DOHH2 (cell line): Measurements from ENCODE around the gene CFAP73.
A peak's percentile ranks its signal among the peaks of the same experiment; 100 is the strongest.

Source experiments
- H3F3A ChIP-seq: fragments of 200-600 bp; sonication (generic), shearing (Covaris generic); 2 replicates; pipeline ENCODE4 v1.6.0; 2016; ENCODE audit warnings: antibody characterized with exemption, mild to moderate bottlenecking; ENCODE audit not compliant: control insufficient read depth, insufficient read depth
- H3K27ac ChIP-seq: fragments of 200-600 bp; sonication (generic); 2 replicates; pipeline ENCODE4 v1.5.1; 2014; ENCODE audit warnings: low read depth, mild to moderate bottlenecking, low read length, moderate library complexity
- H3K27me3 ChIP-seq: fragments of 200-600 bp; sonication (generic); 2 replicates; pipeline ENCODE4 v1.6.1; 2014; ENCODE audit warnings: mild to moderate bottlenecking, low read length, mixed read lengths; ENCODE audit not compliant: control insufficient read depth
- H3K36me3 ChIP-seq: fragments of 200-600 bp; sonication (generic); 2 replicates; pipeline ENCODE4 v1.6.1; 2014; ENCODE audit warnings: mild to moderate bottlenecking, low read length, moderate library complexity, mixed read lengths; ENCODE audit not compliant: control insufficient read depth
- H3K4me1 ChIP-seq: fragments of 200-600 bp; sonication (generic); 2 replicates; pipeline ENCODE4 v1.6.1; 2014; ENCODE audit warnings: mild to moderate bottlenecking, low read length, mixed read lengths; ENCODE audit not compliant: control insufficient read depth
- H3K4me2 ChIP-seq: fragments of 200-600 bp; sonication (generic); 2 replicates; pipeline ENCODE4 v1.6.0; 2014; ENCODE audit warnings: mild to moderate bottlenecking, low read length, moderate library complexity
- H3K4me3 ChIP-seq: fragments of 200-600 bp; sonication (generic); 2 replicates; pipeline ENCODE4 v1.5.1; 2014; ENCODE audit warnings: mild to moderate bottlenecking, low read length, mixed read lengths
- H3K79me2 ChIP-seq: fragments of 200-600 bp; sonication (generic); 2 replicates; pipeline ENCODE4 v1.6.1; 2014; ENCODE audit warnings: mild to moderate bottlenecking, low read length, mixed read lengths; ENCODE audit not compliant: control insufficient read depth
- H3K9me2 ChIP-seq: fragments of 200-600 bp; sonication (generic); replicated peaks from 2 replicates; pipeline ENCODE4 v1.6.1; 2014; ENCODE audit warnings: mild to moderate bottlenecking, low read length, mixed read lengths; ENCODE audit not compliant: control insufficient read depth
- H3K9me3 ChIP-seq: fragments of 200-600 bp; sonication (generic); 2 replicates; pipeline ENCODE4 v1.6.1; 2014; ENCODE audit warnings: antibody characterized with exemption, low read length, mixed read lengths; ENCODE audit not compliant: control insufficient read depth, insufficient read depth
- H4K20me1 ChIP-seq: fragments of 200-600 bp; sonication (generic); 2 replicates; pipeline ENCODE4 v1.6.0; 2014; ENCODE audit warnings: low read depth, mild to moderate bottlenecking, antibody characterized with exemption, low read length, moderate library complexity; ENCODE audit not compliant: control insufficient read depth, insufficient read depth
- EZH2phosphoT487 ChIP-seq: fragments of 200-600 bp; sonication (generic); IDR thresholded peaks from 2 replicates; pipeline ENCODE4 v1.6.1; 2017; ENCODE audit warnings: borderline replicate concordance, mild to moderate bottlenecking, antibody characterized with exemption, low read length, moderate library complexity, mixed read lengths
- TF ChIP-seq, protein P1 (sequence below): fragments of 200-600 bp; sonication (generic); IDR thresholded peaks from one replicate; pipeline ENCODE4 v1.5.1; 2014; ENCODE audit warnings: antibody characterized with exemption, mild to moderate bottlenecking, low read depth, low read length; ENCODE audit not compliant: poor library complexity, severe bottlenecking

CFAP73 gene

DNA sequence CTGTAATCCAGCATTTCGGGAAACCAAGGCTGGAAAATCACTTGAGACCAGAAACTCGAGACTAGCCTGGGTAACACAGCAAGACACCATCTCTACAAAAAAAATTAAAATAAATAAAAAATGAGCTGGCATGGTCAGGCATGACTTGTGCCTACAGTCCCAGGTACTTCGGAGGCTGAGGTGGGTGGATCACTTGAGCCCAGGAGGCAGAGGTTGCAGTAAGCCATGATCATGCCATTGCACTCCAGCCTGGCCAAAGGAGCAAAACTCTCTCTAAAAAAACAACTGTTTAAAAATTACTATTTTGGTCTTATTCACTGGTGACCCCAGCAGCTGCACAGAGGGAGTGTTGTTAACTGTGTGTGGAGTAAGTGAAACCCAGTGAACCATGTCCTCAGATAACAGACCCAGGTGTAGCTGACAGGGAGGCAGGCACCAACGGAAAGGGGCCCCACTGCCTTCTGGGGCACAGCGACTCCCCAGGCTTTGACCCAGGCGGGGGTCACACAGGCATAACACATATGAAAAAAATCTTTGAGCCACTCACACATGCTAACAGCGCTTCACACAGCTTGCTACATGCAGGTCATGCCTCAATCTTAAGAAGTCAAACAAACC, 23.7 kb downstream of the CFAP73 start:
- Histone ChIP-seq H3K4me2 (peak overlapping the region; percentile 74), H3K27me3 (no peaks in the 10 kb centered on the region), H3F3A (peaks cover 21% of the 10 kb centered on the region), H3K4me3 (peak overlapping the region; percentile 49), H3K79me2 (peaks cover 17% of the 10 kb centered on the region), H3K27ac (peak overlapping the region; percentile 92), H3K9me3 (no peaks in the 10 kb centered on the region), H4K20me1 (no peaks in the 10 kb centered on the region), H3K9me2 (no peaks in the 10 kb centered on the region), H3K4me1 (peaks cover 45% of the 10 kb centered on the region), H3K36me3 (peaks cover 88% of the 10 kb centered on the region)
- TF ChIP-seq, protein P1, sequence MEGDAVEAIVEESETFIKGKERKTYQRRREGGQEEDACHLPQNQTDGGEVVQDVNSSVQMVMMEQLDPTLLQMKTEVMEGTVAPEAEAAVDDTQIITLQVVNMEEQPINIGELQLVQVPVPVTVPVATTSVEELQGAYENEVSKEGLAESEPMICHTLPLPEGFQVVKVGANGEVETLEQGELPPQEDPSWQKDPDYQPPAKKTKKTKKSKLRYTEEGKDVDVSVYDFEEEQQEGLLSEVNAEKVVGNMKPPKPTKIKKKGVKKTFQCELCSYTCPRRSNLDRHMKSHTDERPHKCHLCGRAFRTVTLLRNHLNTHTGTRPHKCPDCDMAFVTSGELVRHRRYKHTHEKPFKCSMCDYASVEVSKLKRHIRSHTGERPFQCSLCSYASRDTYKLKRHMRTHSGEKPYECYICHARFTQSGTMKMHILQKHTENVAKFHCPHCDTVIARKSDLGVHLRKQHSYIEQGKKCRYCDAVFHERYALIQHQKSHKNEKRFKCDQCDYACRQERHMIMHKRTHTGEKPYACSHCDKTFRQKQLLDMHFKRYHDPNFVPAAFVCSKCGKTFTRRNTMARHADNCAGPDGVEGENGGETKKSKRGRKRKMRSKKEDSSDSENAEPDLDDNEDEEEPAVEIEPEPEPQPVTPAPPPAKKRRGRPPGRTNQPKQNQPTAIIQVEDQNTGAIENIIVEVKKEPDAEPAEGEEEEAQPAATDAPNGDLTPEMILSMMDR: no peak
- no peak for TF ChIP-seq EZH2phosphoT487

DNA sequence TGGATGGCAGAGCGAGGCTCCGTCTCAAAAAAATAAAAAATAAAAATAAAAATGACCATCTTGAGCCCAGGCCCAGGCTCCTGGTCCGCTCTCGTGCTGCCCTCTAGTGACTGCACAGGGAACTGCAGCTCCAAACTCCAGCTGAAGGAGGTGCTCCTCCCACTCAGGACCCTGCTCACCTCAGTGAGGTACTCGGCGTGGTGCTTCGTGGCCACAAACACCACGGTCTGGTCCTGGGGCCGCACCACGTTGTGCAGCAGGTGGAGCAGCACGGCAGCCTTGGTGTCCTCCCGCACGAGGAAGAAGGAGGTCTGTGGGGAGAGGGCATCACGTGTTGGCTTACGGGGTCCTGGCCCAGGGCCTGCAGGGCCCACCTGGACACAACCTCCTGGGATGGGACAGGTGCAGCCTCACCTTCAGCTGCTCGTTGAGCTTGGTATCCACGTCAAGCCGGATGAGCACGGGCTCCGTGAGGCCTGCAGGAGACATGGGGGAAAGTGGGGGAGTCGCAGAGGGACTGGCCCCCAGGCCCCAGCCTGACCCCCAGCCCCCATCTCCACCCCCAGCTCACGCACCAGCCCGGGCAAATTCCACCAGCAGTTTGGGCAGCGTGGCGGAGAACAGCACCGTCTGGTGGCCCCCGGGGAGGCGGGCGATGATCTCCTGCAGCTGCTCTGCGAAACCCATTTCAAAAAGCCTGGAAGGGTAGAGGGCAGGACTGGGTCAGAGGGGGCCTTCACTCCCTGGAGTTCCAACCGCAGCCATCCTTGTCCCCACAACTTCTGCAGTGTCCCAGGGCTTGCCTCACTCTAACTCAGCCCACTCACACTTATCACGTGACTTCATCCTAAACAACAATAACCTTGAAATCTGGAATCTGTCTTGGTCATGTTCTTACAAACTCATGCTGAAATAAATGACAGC, 25.2 kb downstream of the CFAP73 start:
- no peaks in the 10 kb centered on the region for H3K27me3 ChIP-seq
- H3K4me1 ChIP-seq: peaks cover 54% of the 10 kb centered on the region
- TF ChIP-seq, protein P1: peak; percentile 87
- no peak for TF ChIP-seq EZH2phosphoT487
- H3K9me3 ChIP-seq: no peaks in the 10 kb centered on the region
- peak overlapping the region; percentile 92 for H3K27ac ChIP-seq
- H3K4me2 ChIP-seq: peak overlapping the region; percentile 74
- peaks cover 17% of the 10 kb centered on the region for H3K79me2 ChIP-seq
- peaks cover 21% of the 10 kb centered on the region for H3F3A ChIP-seq
- peak overlapping the region; percentile 49 for H3K4me3 ChIP-seq
- peaks cover 92% of the 10 kb centered on the region for H3K36me3 ChIP-seq
- H4K20me1 ChIP-seq: no peaks in the 10 kb centered on the region
- no peaks in the 10 kb centered on the region for H3K9me2 ChIP-seq

DNA sequence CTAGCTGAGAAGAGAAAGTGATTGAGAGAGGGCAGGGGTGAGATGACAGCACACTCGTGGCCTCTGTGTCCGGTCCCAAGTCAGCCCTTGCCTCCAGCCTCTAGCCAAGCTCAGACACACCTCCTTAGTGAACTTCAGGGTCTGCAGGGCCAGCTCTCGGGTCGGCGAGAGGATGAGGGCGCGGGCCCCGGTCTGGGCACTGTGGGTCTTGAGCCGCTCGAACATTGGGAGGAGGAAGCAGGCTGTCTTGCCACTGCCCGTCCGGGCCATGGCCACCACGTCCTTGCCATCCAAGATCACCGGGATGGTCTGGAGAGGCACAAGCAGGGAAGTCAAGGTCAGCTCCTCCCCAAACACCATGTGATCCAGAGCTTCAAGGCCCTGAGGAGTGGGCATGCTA, 29.5 kb downstream of the CFAP73 start:
- no peaks in the 10 kb centered on the region for H3K9me3 ChIP-seq
- no peak overlapping the region for H3K27ac ChIP-seq
- H4K20me1 ChIP-seq: peaks cover 7% of the 10 kb centered on the region; the same call in 1 of the 2 replicates
- no peak overlapping the region for H3K4me2 ChIP-seq
- H3F3A ChIP-seq: peaks cover 7% of the 10 kb centered on the region; the same call in 1 of the 2 replicates
- peaks cover 43% of the 10 kb centered on the region for H3K79me2 ChIP-seq
- H3K4me1 ChIP-seq: peaks cover 37% of the 10 kb centered on the region
- no peaks in the 10 kb centered on the region for H3K9me2 ChIP-seq
- no peak overlapping the region for H3K4me3 ChIP-seq
- no peaks in the 10 kb centered on the region for H3K27me3 ChIP-seq
- no peak for TF ChIP-seq EZH2phosphoT487
- TF ChIP-seq, protein P1: no peak
- peaks cover 84% of the 10 kb centered on the region for H3K36me3 ChIP-seq
